ENCODE measurements around the gene ELOVL6. TPM values are rescaled to one million over a fixed set of nuclear protein-coding genes. Genes with fewer than 3 reads are reported as not detected.

ELOVL6 gene
- total and polyA plus RNA-seq, 12 donors = 0.84 to 7.7 (median 2.8) TPM

GRCh38 chr4:110130576-110131358, 67.6 kb downstream of the ELOVL6 start:
- H3K9me3 ChIP-seq = no peaks in the 10 kb centered on the region
- WGBS, 2 donors = 87 to 93% methylated on average over 4 of the region's 4 CpGs
- TF ChIP-seq CTCF (IDR thresholded peaks at IDR 0.05) = no peak
- no peaks in the 10 kb centered on the region for H3K27me3 ChIP-seq
- ATAC-seq = no peak
- H3K4me3 ChIP-seq = no peak overlapping the region
- H3K36me3 ChIP-seq = no peaks in the 10 kb centered on the region
- no peak for DNase-seq
- H3K4me1 ChIP-seq = no peaks in the 10 kb centered on the region
- no peak overlapping the region for H3K27ac ChIP-seq
- intact Hi-C loops (cut with DNase I) = no loop called here

GRCh38 chr4:110129544-110129943, 68.9 kb downstream of the ELOVL6 start:
- ATAC-seq (no peak), DNase-seq (no peak)
- intact Hi-C loops (cut with DNase I) = no loop called here
- WGBS, 2 donors = 81% methylated on average over 3 of the region's 3 CpGs
- Histone ChIP-seq H3K4me1 (no peaks in the 10 kb centered on the region), H3K4me3 (no peak overlapping the region), H3K27me3 (no peaks in the 10 kb centered on the region), H3K36me3 (no peaks in the 10 kb centered on the region), H3K9me3 (no peaks in the 10 kb centered on the region), H3K27ac (no peak overlapping the region)
- TF ChIP-seq CTCF (IDR thresholded peaks at IDR 0.05) = no peak

GRCh38 chr4:110128472-110128919, 69.9 kb downstream of the ELOVL6 start:
- ATAC-seq (no peak), DNase-seq (no peak)
- Histone ChIP-seq H3K4me3 (no peak overlapping the region), H3K9me3 (no peaks in the 10 kb centered on the region), H3K27me3 (no peaks in the 10 kb centered on the region), H3K27ac (no peak overlapping the region), H3K36me3 (no peaks in the 10 kb centered on the region), H3K4me1 (no peaks in the 10 kb centered on the region)
- TF ChIP-seq CTCF (IDR thresholded peaks at IDR 0.05) = no peak
- intact Hi-C loops (cut with DNase I) = no loop called here
- WGBS, 2 donors = 86% methylated on average over 6 of the region's 6 CpGs

GRCh38 chr4:110128029-110128428, 70.4 kb downstream of the ELOVL6 start:
- WGBS, 2 donors = 68 to 74% methylated on average over 4 of the region's 4 CpGs

More at GRCh38 chr4:110128029-110128428, 70.4 kb downstream of the ELOVL6 start:
- Histone ChIP-seq H3K27ac (no peak overlapping the region), H3K4me3 (no peak overlapping the region), H3K27me3 (no peaks in the 10 kb centered on the region), H3K9me3 (no peaks in the 10 kb centered on the region), H3K36me3 (no peaks in the 10 kb centered on the region), H3K4me1 (no peaks in the 10 kb centered on the region)
- DNase-seq (no peak), ATAC-seq (no peak)
- no peak for TF ChIP-seq CTCF (IDR thresholded peaks at IDR 0.05)
- intact Hi-C loops (cut with DNase I) = no loop called here
